Ovary (tissue), 3 donors: ENCODE results near the gene EXOSC9.

Experiments used
- EP300 ChIP-seq: sonication (generic); formaldehyde crosslinking; IDR thresholded peaks from one replicate; pipeline ENCODE4 v1.6.1; 2017; ENCODE audit warnings: antibody characterized with exemption
- POLR2A ChIP-seq: fragments of 450-650 bp; IDR thresholded peaks from one replicate; pipeline ENCODE4 v1.6.1; 2017; ENCODE audit warnings: antibody characterized with exemption, mild to moderate bottlenecking, moderate library complexity
- TF ChIP-seq, protein P1 (sequence below), 3 donors: fragments of 450-650 bp in 2 of 3; fragments of 200-600 bp in 1 of 3; IDR thresholded peaks; one replicate each; pipeline versions ENCODE4 v1.5.1 to v1.8.0; 2016 to 2022; ENCODE audit warnings: antibody characterized with exemption in 3 of 3, mild to moderate bottlenecking in 1 of 3
- donor health status: DM: no; HTN: no; CAD: no.

DNA sequence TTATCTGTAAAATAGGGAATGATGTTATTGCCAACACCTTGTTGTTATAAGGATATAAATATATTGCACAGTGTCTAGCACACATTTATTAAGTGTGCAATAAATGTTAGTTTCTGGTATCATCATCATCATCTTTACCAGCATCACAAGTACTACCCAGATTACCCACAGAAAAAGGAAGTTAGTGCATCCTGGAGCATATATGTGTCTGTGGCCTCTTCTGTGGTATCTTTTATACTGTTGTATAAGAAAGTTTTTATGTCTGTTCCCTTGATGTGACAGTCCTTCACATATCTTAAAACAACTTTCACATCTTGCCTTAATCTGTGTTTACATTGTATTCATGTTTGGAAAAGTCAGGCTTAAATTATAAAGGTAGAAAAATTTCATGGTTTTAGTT is 10.0 kb downstream of the EXOSC9 start:
- TF ChIP-seq, protein P1, sequence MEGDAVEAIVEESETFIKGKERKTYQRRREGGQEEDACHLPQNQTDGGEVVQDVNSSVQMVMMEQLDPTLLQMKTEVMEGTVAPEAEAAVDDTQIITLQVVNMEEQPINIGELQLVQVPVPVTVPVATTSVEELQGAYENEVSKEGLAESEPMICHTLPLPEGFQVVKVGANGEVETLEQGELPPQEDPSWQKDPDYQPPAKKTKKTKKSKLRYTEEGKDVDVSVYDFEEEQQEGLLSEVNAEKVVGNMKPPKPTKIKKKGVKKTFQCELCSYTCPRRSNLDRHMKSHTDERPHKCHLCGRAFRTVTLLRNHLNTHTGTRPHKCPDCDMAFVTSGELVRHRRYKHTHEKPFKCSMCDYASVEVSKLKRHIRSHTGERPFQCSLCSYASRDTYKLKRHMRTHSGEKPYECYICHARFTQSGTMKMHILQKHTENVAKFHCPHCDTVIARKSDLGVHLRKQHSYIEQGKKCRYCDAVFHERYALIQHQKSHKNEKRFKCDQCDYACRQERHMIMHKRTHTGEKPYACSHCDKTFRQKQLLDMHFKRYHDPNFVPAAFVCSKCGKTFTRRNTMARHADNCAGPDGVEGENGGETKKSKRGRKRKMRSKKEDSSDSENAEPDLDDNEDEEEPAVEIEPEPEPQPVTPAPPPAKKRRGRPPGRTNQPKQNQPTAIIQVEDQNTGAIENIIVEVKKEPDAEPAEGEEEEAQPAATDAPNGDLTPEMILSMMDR (IDR thresholded peaks at IDR 0.05), result no peak
- TF ChIP-seq EP300 (no peak), POLR2A (no peak)
